Cerebellar cortex (tissue), 1 donor: ENCODE measurements around the gene VPS13A.

Source experiments
- DNase-seq: peaks from one replicate; pipeline ENCODE4 v3.0.0-alpha.2; 2015; ENCODE audit warnings: low spot score

VPS13A gene

GRCh38 chr9:77177143-77177893, at the start of gene VPS13A:
Gene VPS13A, plus strand, starts transcription at chr9:77177534. Its CDS starts 171 bp downstream, at chr9:77177705.
- DNase-seq = peak; percentile 90

- no peak for DNase-seq
Observed at GRCh38 chr9:77128125-77128789, 49.1 kb upstream of the VPS13A start.

GRCh38 chr9:77131399-77131798, 45.9 kb upstream of the VPS13A start:
- no peak for DNase-seq

DNA sequence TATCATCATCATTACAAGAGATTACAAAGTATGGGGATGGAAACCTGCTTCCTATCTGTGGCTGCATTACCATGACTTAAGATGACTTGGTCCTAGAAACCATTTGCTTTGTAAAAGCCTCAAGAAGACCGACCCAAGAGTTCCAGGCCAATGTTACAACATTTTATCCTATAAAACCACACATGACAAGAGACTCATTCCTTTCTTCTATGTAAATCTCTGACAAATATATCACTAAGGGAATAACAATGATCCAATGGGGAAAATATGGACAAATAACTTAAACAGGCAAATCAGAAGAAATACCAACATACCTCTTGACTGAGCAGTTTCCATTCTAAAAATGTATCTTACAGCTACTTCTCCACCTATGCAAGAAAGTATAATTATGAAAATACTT, 44.3 kb upstream of the VPS13A start:
- no peak for DNase-seq

DNA sequence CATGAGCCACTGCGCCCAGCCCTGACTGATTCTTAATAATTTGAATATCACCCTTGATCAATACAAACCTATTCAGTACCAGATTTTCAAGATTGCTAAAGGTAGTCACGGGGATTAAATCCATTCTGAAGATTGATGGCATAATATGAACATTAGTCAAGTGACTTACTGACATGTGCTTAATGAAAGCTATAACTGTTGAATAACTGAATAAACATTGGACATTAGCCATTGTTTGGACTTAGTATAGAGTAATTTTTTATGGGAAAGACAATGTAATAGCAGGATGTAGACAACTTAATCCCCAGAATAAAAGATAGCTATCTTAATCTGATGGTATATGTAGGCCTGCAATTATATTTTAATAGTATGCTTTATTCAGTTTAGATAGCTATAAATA, 35.0 kb upstream of the VPS13A start:
- no peak for DNase-seq

GRCh38 chr9:77149879-77150278, 27.5 kb upstream of the VPS13A start:
- DNase-seq = no peak

DNA sequence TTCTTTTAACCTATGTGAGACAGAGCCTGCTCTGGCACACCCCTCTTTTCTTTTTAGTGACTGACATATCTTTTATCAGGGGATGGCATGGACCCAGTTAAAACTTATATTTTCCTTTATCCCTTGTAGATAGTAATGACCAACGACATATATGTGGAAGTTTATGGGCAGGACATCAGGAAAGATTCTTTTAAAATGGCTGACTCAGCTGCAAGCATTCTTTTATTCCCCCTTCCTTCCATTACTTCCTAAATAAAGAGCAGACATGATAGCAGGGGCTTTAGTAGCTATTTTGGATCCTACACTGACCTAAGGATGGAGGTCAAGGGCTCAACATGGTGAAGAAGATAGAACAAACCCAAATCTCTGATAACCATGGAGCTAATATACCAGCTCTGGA, 25.0 kb upstream of the VPS13A start:
- no peak for DNase-seq

- DNase-seq = no peak
Observed at GRCh38 chr9:77156646-77157371, 20.5 kb upstream of the VPS13A start.

DNA sequence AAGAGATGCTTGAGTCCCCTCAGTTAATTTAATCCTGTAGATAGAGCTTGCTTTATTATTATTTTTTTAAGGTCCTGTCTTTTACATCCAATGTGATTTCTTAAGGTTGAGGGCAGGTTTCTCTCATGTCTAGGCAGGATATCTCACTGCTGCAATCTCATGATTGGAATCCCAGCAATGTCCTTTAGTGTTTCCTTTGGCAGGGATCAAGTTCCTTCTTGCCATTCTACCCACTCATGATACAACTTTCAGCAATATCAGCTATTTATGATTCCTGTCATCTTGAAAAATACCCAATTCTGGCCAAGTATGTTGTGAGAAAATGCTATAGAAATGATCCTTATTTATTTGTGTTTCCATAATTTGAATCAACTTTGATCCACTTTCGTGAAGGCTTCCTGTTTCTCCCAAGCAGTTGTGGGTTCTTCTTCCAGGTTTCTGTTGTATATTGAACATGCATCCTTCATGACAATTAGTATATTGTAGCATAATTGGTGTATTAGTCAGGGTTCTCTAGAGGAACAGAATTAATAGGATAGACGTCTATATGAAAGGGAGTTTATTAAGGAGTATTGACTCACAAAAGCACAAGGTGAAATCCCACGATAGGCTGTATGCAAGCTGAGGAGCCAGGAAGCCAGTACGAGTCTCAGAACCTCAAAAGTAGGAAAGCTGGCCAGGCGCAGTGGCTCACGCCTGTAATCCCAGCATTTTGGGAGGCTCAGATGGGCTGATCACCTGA, 18.4 kb upstream of the VPS13A start:
- no peak for DNase-seq

GRCh38 chr9:77161191-77161590, 16.1 kb upstream of the VPS13A start:
- no peak for DNase-seq

DNA sequence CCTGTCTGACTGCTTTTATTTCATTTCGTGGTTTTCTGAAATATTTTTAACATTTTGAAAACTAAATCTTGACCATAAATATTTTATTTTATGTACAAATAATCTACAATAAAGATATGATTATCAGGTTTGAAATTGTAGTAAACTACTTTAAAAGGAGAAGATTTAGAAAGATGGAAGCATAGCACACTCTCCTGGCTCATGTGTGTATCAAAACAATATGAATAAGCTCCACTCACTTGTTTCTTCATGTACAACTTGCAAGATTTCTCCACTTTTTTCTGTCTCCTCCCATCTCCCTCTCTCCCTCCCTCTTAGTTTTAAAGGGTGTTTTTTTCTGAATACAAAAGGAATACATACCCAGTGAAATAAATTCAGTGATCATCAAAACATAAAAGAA, 15.4 kb upstream of the VPS13A start:
- no peak for DNase-seq

GRCh38 chr9:77162366-77162765, 15.0 kb upstream of the VPS13A start:
- no peak for DNase-seq

DNA sequence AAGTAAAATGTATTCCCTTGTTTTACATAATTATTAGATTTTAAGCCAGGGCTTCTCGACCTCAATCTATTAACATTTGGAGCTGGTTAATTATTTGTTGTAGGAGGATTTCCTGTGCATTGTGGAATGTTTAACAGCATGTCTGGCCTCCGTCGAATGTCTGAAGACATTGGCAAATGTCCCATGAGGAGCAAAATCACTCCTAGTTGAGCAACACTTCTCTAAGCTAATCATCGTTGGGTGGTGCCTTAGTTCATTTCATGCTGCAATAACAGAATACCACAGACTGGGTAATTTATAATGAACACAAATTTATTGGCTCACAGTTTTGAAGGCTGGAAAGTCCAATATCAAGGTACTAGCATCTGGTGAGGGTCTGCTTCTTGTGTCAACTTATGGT, 13.4 kb upstream of the VPS13A start:
- no peak for DNase-seq

DNA sequence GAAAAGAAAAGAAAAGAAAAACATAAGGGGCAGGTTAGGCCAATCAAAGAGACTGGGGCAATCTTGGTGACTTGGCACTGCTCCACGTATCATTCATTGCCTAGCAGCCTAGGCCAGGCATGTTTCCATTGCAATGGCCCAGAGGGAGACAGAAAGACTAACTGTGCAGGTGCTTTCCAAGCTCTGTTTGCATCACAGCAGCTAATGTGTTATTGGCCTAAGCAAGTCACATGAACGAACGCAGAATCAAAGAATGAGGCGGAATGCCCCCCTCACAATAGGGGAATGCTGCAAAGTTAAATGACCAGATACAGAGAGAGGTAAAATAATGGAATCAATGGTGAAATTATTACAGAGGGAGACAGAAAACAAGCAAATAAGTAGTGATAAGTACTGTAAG, 11.1 kb upstream of the VPS13A start:
- DNase-seq = no peak

- no peak for DNase-seq
Observed at GRCh38 chr9:77170991-77171699, 6.2 kb upstream of the VPS13A start.

DNA sequence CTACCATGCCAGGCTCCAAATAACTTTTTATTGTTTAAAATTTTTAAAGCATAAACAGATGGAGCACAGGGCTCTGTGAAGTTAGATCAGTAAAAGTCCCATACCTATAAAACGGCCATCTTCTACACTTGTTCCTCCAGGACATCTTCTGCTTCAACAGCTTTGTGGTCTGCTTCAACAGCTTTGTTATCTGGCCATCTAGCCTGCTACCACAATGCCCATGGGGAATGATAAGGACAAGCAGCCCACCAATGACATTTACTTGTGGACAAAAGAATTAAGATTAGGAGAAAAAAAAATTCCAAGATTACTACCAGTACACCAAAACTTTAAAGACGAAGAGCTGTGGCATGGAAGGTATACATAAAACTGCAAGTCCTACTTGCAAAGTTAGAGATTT, 2.2 kb upstream of the VPS13A start:
- DNase-seq = no peak

- DNase-seq = peak; percentile 62
Observed at GRCh38 chr9:77176106-77176505, 1.2 kb upstream of the VPS13A start.

DNA sequence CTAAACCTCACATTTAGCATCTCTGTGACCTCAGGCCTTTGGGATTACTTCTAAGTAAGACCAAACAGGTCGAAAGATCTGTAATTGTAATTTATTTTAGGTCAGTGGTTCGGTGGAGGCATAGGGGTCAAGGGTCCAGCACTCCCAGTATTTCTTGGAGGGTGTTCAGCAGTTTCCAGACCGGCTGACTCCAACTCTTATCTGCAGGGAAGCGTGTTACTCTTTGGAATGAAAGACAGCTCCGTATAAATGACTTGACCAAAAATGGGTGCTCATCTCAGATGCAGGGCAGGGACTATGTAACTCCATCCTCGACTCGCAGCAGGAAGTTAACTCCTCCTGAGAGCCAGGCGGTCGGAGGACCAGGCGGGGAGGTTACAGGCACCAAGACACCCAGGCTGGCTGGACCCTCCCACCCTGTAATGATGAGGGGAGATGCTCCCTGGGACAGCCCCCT, 620 bp upstream of the VPS13A start:
- no peak for DNase-seq

DNA sequence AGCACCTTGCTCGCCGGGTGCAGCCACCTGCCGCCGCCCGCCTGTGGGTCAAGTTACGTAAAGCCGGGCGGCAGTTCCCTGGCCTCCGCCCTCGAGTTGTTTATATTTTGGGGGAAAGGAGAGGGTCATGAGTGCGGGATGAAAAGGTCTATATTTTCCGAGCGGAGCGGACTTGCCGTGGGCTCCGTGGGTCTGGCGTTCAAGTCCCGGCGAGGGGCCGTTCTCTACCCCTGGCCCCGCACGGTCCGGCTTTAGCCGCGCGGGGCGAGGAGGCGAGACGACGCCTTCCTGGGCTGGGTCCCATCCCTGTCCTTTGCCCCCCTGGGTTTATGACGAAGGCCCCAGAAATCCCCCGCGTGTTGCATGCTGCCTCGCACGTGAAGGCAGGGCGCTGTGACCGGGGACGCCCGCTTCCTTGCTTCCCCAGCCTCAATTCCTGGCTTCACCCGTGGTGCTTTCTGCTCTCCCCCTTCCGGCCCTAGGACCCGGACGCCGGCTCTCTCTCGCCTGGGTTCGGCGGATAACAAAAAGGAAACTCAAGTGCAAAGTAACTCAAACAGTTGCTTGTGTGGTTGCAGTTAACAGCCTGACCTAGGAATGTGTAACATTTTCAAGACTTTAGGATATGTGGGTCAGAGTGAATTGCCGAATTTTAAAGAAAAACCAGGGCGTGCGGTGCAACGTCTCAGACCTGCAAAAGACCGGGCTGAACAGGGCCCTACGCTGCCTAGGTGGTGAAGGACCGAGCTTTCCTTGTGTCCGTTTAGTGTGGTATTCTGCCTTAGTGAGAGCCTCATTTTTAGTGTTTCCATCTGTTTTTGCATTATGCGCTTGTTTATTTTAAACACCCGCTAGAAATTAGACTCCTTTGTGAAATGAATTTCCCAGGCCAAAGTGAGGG, 810 bp downstream of the VPS13A start:
- DNase-seq = peak; percentile 48

DNA sequence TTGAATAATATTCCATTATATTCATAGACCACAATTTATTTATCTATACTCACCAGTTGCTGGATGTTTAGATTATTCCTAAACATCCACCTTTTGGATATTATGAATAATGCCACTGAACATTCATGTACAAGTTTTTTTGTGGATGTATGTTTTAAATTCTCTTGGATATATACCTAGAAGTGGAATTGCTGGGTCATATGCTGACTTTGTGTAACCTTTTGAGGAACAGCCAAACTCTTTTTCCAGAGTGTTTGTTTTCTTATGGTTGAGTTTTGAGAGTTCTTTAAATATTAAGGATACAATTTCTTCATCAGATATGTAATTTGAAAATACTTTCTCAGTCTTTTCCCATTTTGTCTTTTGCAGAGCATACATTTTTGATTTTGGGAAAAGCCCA, 2.7 kb downstream of the VPS13A start:
- DNase-seq = no peak

DNA sequence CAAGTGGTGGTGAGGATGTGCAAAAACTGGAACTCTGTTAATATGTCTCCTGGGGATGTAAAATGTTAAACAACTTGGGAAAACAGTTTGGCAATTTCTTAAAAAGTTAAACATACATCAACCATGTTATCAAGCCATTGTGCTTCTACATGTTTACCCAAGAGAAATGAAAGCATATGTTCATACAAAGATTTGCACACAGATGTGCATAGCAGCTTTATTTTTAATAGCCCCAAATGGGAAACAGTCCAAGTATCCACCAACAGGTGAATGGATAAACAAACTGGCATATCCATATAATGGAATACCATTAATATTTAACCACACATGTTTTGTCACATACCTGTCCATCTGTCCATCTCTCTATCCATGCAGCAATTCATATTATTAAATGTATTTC, 6.2 kb downstream of the VPS13A start:
- no peak for DNase-seq
